Measurements from ENCODE around the gene EPB41L4B. TPM values are rescaled to one million over a fixed set of nuclear protein-coding genes. Genes with fewer than 3 reads are reported as not detected.

Gene EPB41L4B
- polyA plus RNA-seq, 1 donor, result 14.2 TPM

- DNase-seq, result no peak
Measured at GRCh38 chr9:109319626-109320241, 1.1 kb downstream of the EPB41L4B start.

GRCh38 chr9:109319017-109319625, 1.7 kb downstream of the EPB41L4B start:
- no peak for DNase-seq

DNA sequence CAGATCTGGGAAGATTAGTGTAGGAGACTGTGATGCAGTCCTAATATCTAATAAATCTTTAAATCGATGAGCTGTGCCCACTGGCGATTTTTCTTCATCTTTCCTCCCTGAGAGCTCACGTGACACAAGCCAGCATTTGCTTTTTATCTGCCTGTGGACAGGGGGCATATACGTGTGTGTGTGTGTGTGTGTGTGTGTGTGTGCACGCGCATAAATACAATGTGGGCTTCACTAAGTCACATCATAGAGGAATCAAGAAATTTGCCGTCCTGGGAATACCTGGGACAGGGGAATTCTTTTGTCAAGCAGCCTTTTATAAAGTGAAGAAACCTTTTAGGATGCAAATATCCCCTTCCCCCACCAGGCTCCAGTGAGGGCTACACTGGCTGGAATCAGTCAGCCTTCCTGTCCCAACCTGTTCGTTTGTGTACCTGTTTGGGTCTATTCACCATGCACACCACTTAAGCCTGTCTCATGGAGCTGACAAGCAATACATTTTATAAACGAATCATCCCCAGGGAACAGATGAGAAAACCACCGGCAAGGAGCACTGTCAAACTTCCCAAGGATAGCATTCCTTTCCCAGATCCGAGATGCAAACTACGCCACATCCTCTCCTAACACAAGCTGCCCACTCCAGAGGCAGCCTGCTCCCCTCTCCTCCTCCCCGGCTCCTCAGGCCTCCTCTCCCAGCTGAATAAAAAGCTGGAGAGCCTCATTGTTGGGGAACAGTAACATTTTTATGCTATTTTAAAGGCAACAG, 2.7 kb downstream of the EPB41L4B start:
- no peak for DNase-seq

DNA sequence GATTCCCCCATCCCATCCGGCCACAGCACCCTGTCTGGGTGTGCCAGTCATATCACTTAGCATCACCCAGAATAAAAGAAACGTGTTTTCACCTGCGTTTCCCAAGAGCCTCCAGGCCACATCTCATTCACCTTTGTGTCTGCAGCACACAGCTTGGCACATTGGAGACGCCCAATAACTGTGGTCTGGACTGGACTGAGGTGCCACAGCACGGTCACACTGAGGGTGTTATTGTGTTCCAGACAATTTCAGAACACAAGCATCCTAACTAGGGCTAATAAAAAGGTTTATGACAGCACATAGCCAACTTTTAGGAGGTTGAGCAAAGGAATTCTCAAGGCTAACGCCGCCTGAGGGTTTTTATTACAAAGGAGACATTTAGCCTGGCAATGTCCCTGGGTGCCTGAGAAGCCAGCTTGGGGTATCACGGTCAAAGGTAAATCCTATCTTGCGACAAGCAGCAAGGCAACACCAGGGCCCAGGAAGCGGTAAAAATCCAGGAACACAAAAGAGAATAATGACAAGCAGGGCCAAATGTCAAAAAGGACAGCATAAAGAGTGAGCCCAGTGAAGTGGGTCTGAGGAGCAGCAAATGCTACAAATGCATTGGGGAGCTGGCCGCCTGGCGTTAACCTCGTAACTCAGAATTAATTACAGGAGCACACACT, 3.4 kb downstream of the EPB41L4B start:
- no peak for DNase-seq

- DNase-seq, result no peak
Measured at GRCh38 chr9:109316207-109316640, 4.6 kb downstream of the EPB41L4B start.

DNA sequence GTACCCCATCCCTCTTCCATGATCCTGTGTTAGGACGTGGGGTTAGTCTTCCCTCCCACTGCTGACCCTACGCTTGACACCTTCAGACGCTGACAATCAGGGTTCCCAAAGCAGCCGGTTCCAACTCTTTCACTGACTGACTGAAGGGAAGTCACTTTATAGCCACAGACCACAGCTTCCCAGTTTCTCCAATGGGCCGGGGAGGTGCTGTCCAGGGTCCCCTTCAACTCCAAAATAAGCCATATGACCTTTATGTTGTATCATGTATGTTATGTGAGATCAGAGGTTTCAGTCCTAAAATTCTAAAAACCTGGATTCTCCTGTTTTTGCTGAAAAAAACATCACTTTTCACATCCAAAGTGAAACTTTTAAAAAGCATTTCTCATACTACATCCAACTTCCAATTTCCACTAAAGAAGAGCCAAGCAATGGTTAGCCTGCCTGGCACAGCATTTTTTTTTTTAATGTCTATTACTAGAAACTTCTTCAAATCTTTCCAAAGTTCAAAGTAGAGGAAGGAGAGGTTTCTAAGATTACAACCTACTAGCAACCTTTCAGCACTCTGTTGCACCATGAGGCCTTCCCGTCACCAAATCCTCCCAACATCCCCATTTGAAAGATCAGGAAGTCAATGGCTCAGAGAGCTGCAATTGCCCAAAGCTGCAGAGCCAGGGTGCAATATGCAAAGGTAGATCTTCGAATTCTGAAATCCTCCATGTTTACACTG, 5.2 kb downstream of the EPB41L4B start:
- no peak for DNase-seq

DNA sequence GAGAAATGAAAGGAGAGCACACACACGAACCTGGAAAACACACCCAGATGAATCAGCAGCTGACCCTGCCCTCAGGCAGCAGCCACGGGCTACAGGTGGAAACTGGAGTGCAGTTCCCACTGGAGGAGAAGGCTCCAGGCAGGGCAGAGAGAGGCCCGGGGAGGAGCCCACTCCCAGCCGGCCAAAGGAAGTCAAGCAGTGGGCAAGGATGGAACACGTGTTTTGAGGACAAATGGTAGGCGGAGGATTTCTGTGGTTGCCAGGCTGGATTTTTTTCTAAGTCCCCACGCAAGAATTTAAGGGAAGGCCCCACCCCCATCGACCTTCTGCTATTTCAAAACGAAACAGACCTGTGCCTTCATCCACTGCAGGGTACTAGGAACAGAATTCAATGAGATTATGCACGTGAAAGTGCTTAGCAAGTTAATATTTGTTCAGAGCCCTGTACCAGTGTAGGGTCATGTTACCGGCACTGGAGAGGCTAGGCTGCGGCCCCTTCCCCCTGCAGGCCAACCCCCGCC, 6.8 kb downstream of the EPB41L4B start:
- DNase-seq, result no peak

- DNase-seq, result no peak
Measured at GRCh38 chr9:109313351-109313750, 7.5 kb downstream of the EPB41L4B start.

- DNase-seq, result no peak
Measured at GRCh38 chr9:109312783-109313182, 8.1 kb downstream of the EPB41L4B start.

- DNase-seq, result no peak
Measured at GRCh38 chr9:109311731-109312130, 9.1 kb downstream of the EPB41L4B start.

- DNase-seq, result no peak
Measured at GRCh38 chr9:109311286-109311685, 9.6 kb downstream of the EPB41L4B start.

DNA sequence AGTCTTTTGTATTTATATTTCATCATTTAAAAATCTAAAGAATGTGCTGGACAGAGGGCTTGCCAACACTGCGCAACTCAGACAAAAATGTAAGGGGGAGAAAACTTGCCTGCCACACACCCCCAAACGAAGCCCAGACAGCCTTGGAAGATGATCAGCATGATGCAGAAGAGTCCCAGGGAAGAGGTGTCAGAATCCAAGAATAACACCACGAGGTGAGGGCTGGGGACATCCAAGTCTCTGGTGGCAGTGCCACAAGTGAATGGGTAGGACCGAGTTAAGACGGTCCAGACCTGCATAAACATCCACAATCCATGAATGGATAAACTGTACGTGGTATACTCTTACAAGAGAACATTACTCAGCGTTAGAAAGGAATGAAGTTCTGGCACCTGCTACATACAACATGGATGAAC, 10.4 kb downstream of the EPB41L4B start:
- DNase-seq, result no peak

DNA sequence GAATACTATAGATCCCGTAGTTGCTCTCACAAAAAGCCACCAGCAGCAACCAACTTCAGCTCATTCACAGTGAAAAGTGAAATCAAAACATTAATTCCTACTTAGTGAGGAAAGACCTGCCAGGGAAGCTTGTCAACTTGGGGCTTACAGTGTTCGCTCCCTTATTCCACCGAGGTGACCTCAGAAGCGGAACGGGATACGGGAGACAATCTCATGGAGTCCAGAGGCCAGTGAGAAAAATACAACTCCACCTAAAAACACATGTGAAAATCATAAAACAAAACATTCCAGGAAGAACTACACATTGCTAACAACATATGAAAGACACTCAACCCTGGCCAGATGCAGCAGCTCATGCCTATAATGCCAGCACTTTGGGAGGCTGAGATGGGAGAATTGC, 11.6 kb downstream of the EPB41L4B start:
- DNase-seq, result no peak

DNA sequence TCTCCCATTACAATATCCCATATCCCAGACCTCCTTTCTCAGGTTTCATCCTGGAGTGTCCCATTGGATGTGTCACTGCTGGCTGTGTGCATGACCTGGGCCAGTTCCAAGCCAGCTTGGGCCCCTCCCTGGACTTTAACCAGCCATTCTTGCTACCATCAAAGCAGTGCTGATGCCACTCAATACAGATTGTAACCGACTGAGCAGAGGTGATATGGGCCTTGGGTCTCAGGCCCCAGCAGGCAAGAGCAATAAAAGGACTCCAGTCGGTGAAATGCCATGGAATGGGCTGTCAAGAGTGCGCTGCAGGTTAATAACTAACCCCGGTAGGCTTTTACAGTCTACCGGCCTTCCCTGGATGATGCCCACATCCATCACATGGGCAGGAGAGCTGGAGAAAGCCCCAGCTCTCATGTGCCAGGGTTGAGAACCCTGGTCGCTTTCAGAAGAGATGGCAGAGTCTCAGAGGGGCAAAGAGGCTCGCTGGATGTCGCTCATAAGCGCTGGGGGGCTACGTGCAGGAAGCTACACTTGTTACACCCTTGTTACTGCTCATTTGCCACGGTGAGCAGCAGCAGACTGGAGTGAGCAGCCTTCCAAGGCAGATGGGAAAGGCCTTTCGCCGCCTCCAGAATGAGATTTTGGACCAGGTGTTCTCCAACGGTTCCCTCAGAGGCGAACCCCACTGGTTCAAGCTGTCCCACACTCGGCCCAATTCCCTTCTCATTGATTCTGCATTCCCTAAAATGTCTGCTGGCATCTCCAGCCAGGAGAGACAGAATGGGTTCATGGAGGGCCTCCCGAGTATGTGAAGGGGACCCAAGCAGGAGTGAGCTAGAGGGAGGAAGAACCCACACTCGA, 13.2 kb downstream of the EPB41L4B start:
- DNase-seq, result no peak

GRCh38 chr9:109305801-109306200, 15.1 kb downstream of the EPB41L4B start:
- DNase-seq, result no peak

DNA sequence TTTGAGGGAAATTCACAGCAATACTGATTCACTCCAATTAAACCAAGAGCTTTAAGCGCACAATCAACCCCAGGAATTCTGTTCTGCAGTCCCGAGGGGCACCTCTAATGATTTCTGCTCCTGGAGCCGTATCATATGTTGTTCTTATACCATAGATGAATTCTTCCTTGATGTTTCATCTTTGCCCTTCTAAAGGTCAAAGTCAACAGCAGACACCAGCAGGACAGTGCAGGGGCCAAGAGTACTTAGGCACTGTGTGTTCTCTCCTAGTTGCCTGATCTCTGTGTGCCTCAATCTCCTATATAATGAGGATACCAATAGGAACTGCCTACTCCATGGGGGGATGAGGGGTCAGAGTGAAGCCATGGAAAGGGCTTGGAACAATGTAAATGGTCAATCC, 16.5 kb downstream of the EPB41L4B start:
- no peak for DNase-seq

DNA sequence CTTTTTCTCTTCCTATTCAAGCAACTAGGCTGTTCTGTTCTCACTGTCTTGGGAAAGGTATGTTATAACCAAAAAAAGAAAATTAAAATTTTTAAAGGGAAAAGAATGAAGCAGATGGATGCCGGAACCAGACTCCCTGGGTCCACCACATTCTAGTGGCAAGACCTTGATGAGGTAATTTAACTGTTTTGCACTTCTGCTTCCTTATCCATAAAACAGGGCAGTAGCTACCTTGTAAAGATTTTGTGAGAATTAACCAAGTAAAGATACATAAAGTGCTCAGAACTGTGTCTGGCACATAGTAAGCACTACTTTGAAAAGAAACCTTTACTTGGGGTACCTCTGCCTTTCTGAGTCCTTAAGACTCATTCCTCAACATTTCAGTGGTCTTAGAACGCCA, 17.0 kb downstream of the EPB41L4B start:
- DNase-seq, result no peak

GRCh38 chr9:109302606-109303005, 18.3 kb downstream of the EPB41L4B start:
- DNase-seq, result no peak

GRCh38 chr9:109301012-109301411, 19.8 kb downstream of the EPB41L4B start:
- DNase-seq, result no peak

DNA sequence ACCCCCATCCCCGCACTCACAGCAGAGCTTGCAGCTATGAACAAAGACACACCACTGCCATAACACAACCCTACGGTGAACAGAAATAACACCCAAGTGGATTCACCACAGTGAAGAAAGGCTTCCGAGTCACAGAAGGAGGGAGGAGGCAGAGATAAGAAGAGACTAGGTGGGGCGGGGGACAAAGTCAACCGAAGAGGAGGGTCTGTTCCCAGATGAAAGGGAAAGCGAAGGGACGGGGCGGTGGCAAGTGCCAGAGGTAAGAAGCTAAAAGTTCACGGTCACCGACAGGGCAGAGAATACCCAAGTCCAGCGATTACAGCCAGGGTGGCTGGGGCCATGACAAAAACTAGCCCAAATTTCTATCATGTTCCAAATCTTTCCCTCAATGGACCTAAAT, 21.0 kb downstream of the EPB41L4B start:
- no peak for DNase-seq

DNA sequence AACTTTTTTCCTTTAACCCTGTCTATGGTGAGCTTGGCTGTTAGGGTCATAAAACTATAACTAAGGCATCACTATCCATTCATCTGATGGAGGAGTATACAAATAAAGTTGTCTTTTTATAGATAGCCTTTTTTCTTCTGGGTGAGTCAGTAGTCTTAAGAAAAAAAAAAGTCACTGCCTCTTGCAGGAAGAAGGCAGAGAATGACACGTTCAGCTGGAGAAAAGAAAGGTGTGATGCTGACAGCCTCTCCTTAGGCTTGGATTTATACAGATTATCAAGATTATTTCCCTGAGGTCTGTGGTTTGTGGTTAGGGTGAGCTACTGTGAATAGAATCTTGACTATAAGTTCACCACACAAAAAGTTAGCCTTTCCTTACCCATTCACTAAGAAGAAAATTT, 23.0 kb downstream of the EPB41L4B start:
- no peak for DNase-seq

Measured in hindlimb muscle (tissue), 1 donor.